OCI-LY7 (cell line): ENCODE data around the gene WLS. TPM values are rescaled to one million over a fixed set of nuclear protein-coding genes. Genes with fewer than 3 reads are reported as not detected.

Source experiments
- BruUV-seq: library from RNA; stranded (reverse); fragments of 400-500 nt; replicated peaks from 2 replicates; lab custom pipeline; 2021; lab: Mats Ljungman, UMichigan
- CTCF ChIA-PET: fragments of 300-600 bp; sonication (Branson Sonifier 250); formaldehyde crosslinking; loops from one replicate; lab custom pipeline; 2022; ENCODE audit warnings: antibody characterized with exemption; ENCODE audit not compliant: unreplicated experiment; lab: Charles Lee
- POLR2A ChIA-PET: fragments of 300-600 bp; sonication (Branson Sonifier 250); formaldehyde crosslinking; loops from one replicate; lab custom pipeline; 2022; ENCODE audit warnings: antibody characterized with exemption; lab: Charles Lee
- DNase-seq: peaks from one replicate; pipeline ENCODE4 v3.0.0-alpha.2; 2015; ENCODE audit warnings: low spot score
- H2AFZ ChIP-seq: fragments of 200-600 bp; sonication (generic), shearing (Covaris generic); 2 replicates; pipeline ENCODE4 v1.6.1; 2014; ENCODE audit warnings: mild to moderate bottlenecking, antibody characterized with exemption, low read length, moderate library complexity
- H3K27ac ChIP-seq: fragments of 200-600 bp; sonication (generic); 2 replicates; pipeline ENCODE4 v1.5.1; 2014; ENCODE audit warnings: mixed run types, low read depth, mild to moderate bottlenecking, moderate library complexity, low read length, inconsistent platforms; ENCODE audit not compliant: poor library complexity, severe bottlenecking
- H3K36me3 ChIP-seq: fragments of 200-600 bp; sonication (generic); 2 replicates; pipeline ENCODE4 v1.6.1; 2014; ENCODE audit warnings: mild to moderate bottlenecking, antibody characterized with exemption, low read length, moderate library complexity, mixed read lengths; ENCODE audit not compliant: insufficient read depth
- H3K4me1 ChIP-seq: fragments of 200-600 bp; sonication (generic); 2 replicates; pipeline ENCODE4 v1.5.1; 2014; ENCODE audit warnings: mild to moderate bottlenecking, low read length; ENCODE audit not compliant: insufficient read depth, poor library complexity, severe bottlenecking
- H3K4me2 ChIP-seq: fragments of 200-600 bp; sonication (generic); 2 replicates; pipeline ENCODE4 v1.6.1; 2014; ENCODE audit warnings: mild to moderate bottlenecking, low read length
- H3K4me3 ChIP-seq: fragments of 200-600 bp; sonication (generic); 2 replicates; pipeline ENCODE4 v1.5.1; 2014; ENCODE audit warnings: mild to moderate bottlenecking, low read depth, low read length; ENCODE audit not compliant: poor library complexity, severe bottlenecking
- H3K79me2 ChIP-seq: fragments of 200-600 bp; sonication (generic); 2 replicates; pipeline ENCODE4 v1.6.1; 2016; ENCODE audit warnings: low read depth, mild to moderate bottlenecking, low read length, moderate library complexity, mixed read lengths; ENCODE audit not compliant: insufficient read depth
- H3K9me2 ChIP-seq: fragments of 200-600 bp; sonication (generic); 2 replicates; pipeline ENCODE4 v1.6.1; 2016; ENCODE audit warnings: mild to moderate bottlenecking, low read length, mixed read lengths; ENCODE audit not compliant: insufficient read depth
- H3K9me3 ChIP-seq: fragments of 200-600 bp; sonication (generic); 2 replicates; pipeline ENCODE4 v1.6.1; 2014; ENCODE audit warnings: mild to moderate bottlenecking, mixed run types, low read length, mixed read lengths
- H4K20me1 ChIP-seq: fragments of 200-600 bp; sonication (generic); 2 replicates; pipeline ENCODE4 v1.6.1; 2014; ENCODE audit warnings: mild to moderate bottlenecking, antibody characterized with exemption, low read length, moderate library complexity, mixed read lengths; ENCODE audit not compliant: insufficient read depth
- EZH2phosphoT487 ChIP-seq: fragments of 200-600 bp; sonication (generic); IDR thresholded peaks from 2 replicates; pipeline ENCODE4 v1.6.1; 2018; ENCODE audit warnings: low read depth, borderline replicate concordance, mild to moderate bottlenecking, mixed run types, antibody characterized with exemption, low read length, moderate library complexity, mixed read lengths
- intact Hi-C: fragments of 100-400 bp; cut with micrococcal nuclease; formaldehyde crosslinking; loops from one replicate; pipeline ENCODE4 v1.10.0; 2022; ENCODE audit not compliant: unreplicated experiment
- total RNA-seq, 2 experiments: library from RNA; depleted of rRNA in 1 of 2; stranded (reverse); fragments of >200 nt in 1 of 2; shearing (Covaris generic) in 1 of 2; gene quantifications; 2 replicates each; pipeline ENCODE4 v1.2.3, GENCODE V29; 2014 to 2022
- TF ChIP-seq, protein P1 (sequence below): fragments of 200-600 bp; sonication (generic); conservative IDR thresholded peaks from 2 replicates; pipeline ENCODE4 v1.5.1; 2014; ENCODE audit warnings: mild to moderate bottlenecking, antibody characterized with exemption, low read length, moderate library complexity, mixed read lengths

The WLS gene
- total RNA-seq, 2 experiments from 2014 or later = not detected

- Histone ChIP-seq H3K4me2 (no peak overlapping the region), H3K4me3 (no peak overlapping the region), H3K79me2 (no peaks in the 10 kb centered on the region), H2AFZ (no peak overlapping the region), H3K9me2 (no peaks in the 10 kb centered on the region), H4K20me1 (no peaks in the 10 kb centered on the region), H3K27ac (no peak overlapping the region), H3K36me3 (no peaks in the 10 kb centered on the region), H3K4me1 (no peaks in the 10 kb centered on the region), H3K9me3 (no peaks in the 10 kb centered on the region)
- CTCF ChIA-PET = no interaction called here
- POLR2A ChIA-PET = no interaction called here
- intact Hi-C loops = no loop called here
- TF ChIP-seq, protein P1, sequence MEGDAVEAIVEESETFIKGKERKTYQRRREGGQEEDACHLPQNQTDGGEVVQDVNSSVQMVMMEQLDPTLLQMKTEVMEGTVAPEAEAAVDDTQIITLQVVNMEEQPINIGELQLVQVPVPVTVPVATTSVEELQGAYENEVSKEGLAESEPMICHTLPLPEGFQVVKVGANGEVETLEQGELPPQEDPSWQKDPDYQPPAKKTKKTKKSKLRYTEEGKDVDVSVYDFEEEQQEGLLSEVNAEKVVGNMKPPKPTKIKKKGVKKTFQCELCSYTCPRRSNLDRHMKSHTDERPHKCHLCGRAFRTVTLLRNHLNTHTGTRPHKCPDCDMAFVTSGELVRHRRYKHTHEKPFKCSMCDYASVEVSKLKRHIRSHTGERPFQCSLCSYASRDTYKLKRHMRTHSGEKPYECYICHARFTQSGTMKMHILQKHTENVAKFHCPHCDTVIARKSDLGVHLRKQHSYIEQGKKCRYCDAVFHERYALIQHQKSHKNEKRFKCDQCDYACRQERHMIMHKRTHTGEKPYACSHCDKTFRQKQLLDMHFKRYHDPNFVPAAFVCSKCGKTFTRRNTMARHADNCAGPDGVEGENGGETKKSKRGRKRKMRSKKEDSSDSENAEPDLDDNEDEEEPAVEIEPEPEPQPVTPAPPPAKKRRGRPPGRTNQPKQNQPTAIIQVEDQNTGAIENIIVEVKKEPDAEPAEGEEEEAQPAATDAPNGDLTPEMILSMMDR = no peak
- no peak for TF ChIP-seq EZH2phosphoT487
- no peak for DNase-seq
- BruUV-seq = no TSS peak
Observed at GRCh38 chr1:68218490-68218889, 13.8 kb downstream of the WLS start.

GRCh38 chr1:68217618-68218017 lies 14.7 kb downstream of the WLS start:
- Histone ChIP-seq H3K79me2 (no peaks in the 10 kb centered on the region), H4K20me1 (no peaks in the 10 kb centered on the region), H3K4me1 (no peaks in the 10 kb centered on the region), H3K27ac (no peak overlapping the region), H3K9me3 (no peaks in the 10 kb centered on the region), H2AFZ (no peak overlapping the region), H3K36me3 (no peaks in the 10 kb centered on the region), H3K9me2 (no peaks in the 10 kb centered on the region), H3K4me2 (no peak overlapping the region), H3K4me3 (no peak overlapping the region)
- CTCF ChIA-PET = no interaction called here
- intact Hi-C loops = no loop called here
- no peak for DNase-seq
- BruUV-seq = no TSS peak
- POLR2A ChIA-PET = no interaction called here
- TF ChIP-seq EZH2phosphoT487 = no peak
- TF ChIP-seq, protein P1 = no peak

- no peaks in the 10 kb centered on the region for H3K4me1 ChIP-seq
- CTCF ChIA-PET = no interaction called here
- no peak overlapping the region for H3K4me3 ChIP-seq
- no peaks in the 10 kb centered on the region for H4K20me1 ChIP-seq
- BruUV-seq = no TSS peak
- no peaks in the 10 kb centered on the region for H3K79me2 ChIP-seq
- no peaks in the 10 kb centered on the region for H3K9me2 ChIP-seq
- TF ChIP-seq, protein P1 = no peak
- TF ChIP-seq EZH2phosphoT487 = no peak
- H2AFZ ChIP-seq = no peak overlapping the region
- no peak overlapping the region for H3K27ac ChIP-seq
- H3K36me3 ChIP-seq = no peaks in the 10 kb centered on the region
- no peaks in the 10 kb centered on the region for H3K9me3 ChIP-seq
- no peak overlapping the region for H3K4me2 ChIP-seq
- intact Hi-C loops = no loop called here
- POLR2A ChIA-PET = no interaction called here
- DNase-seq = no peak
Observed at GRCh38 chr1:68217060-68217554, 15.2 kb downstream of the WLS start.
